ENCODE data around the gene PAEP.

The PAEP gene

GRCh38 chr9:135552021-135552697 is 9.4 kb upstream of the PAEP start:
- DNase-seq, result no peak
- ATAC-seq, result no peak
- H3K9me3 Mint-ChIP-seq, result no peaks in the 10 kb centered on the region
- H3K4me1 Mint-ChIP-seq, result no peaks in the 10 kb centered on the region
- no peaks in the 10 kb centered on the region for H3K36me3 Mint-ChIP-seq (ENCODE audit: low read depth)
- no peaks in the 10 kb centered on the region for H3K27me3 Mint-ChIP-seq
- no peak overlapping the region for H3K27ac Mint-ChIP-seq
- no peak overlapping the region for H3K4me3 Mint-ChIP-seq

DNA sequence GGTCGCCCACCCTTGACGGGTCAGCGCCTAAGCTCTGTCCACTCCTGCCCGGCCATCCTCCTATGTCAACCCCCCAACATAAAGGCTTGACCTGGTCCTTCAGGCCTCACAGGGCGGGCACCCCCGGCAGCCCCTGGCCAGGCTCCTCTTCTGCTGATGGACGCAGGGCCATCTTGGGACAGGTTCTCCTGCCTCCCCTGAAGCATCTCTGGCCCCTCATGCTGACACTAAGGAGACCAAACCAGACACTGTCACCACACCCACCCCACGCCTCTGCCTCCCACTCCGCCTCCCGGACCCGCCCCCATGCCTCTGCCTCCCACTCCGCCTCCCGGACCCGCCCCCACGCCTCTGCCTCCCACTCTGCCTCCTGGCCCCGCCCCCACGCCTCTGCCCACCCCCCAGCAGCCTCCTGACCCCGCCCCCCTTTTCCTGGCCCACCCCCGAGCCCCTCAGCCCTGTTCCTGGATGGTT is 8.8 kb upstream of the PAEP start:
- H3K4me1 Mint-ChIP-seq, result no peaks in the 10 kb centered on the region
- no peaks in the 10 kb centered on the region for H3K9me3 Mint-ChIP-seq

GRCh38 chr9:135554718-135555117 is 6.8 kb upstream of the PAEP start:
- Mint-ChIP-seq H3K4me1 (no peaks in the 10 kb centered on the region), H3K27ac (no peak overlapping the region), H3K4me3 (no peak overlapping the region), H3K9me3 (no peaks in the 10 kb centered on the region), H3K36me3 (ENCODE audit: low read depth) (no peaks in the 10 kb centered on the region), H3K27me3 (peaks cover 2% of the 10 kb centered on the region)
- ATAC-seq (no peak), DNase-seq (no peak)

More for the DNA sequence above, 8.8 kb upstream of the PAEP start:
- H3K36me3 Mint-ChIP-seq (ENCODE audit: low read depth), result no peaks in the 10 kb centered on the region
- no peak overlapping the region for H3K27ac Mint-ChIP-seq
- DNase-seq, result no peak
- no peak overlapping the region for H3K4me3 Mint-ChIP-seq
- no peaks in the 10 kb centered on the region for H3K27me3 Mint-ChIP-seq
- no peak for ATAC-seq

- no peaks in the 10 kb centered on the region for H3K36me3 Mint-ChIP-seq (ENCODE audit: low read depth)
- no peak overlapping the region for H3K4me3 Mint-ChIP-seq
- H3K9me3 Mint-ChIP-seq, result no peaks in the 10 kb centered on the region
- no peak for DNase-seq
- H3K4me1 Mint-ChIP-seq, result no peaks in the 10 kb centered on the region
- ATAC-seq, result no peak
- H3K27ac Mint-ChIP-seq, result no peak overlapping the region
- H3K27me3 Mint-ChIP-seq, result peaks cover 4% of the 10 kb centered on the region
These were observed 6.4 kb upstream of the PAEP start for GRCh38 chr9:135555203-135555602.

DNA sequence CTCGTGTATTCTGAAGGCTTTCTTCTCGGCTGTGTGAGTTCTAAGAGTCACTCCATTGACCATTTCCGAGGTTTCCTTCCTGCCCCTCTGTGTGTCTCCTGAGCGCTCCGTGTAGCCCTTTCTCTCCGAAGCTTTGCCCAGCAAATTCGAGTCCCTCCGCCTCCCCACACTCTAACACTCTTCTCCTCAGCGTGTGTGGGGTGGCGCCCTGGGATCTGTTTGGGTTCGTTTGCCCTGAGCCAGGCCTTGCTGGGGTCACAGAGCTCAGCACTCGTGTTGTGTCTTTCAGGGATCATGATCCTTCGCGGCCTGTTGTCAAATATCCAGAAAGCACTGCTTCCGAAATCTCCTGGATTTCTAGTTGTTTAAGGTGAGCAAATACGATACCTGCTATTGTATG is 5.6 kb upstream of the PAEP start:
- Mint-ChIP-seq H3K27me3 (peaks cover 4% of the 10 kb centered on the region), H3K4me3 (no peak overlapping the region), H3K27ac (no peak overlapping the region), H3K36me3 (ENCODE audit: low read depth) (no peaks in the 10 kb centered on the region), H3K9me3 (no peaks in the 10 kb centered on the region), H3K4me1 (no peaks in the 10 kb centered on the region)
- DNase-seq (no peak), ATAC-seq (no peak)

- Mint-ChIP-seq H3K4me3 (no peak overlapping the region), H3K4me1 (no peaks in the 10 kb centered on the region), H3K36me3 (ENCODE audit: low read depth) (no peaks in the 10 kb centered on the region), H3K9me3 (no peaks in the 10 kb centered on the region), H3K27ac (no peak overlapping the region), H3K27me3 (peaks cover 8% of the 10 kb centered on the region)
- DNase-seq (no peak), ATAC-seq (no peak)
These were observed 1.9 kb upstream of the PAEP start for GRCh38 chr9:135559606-135560005.

DNA sequence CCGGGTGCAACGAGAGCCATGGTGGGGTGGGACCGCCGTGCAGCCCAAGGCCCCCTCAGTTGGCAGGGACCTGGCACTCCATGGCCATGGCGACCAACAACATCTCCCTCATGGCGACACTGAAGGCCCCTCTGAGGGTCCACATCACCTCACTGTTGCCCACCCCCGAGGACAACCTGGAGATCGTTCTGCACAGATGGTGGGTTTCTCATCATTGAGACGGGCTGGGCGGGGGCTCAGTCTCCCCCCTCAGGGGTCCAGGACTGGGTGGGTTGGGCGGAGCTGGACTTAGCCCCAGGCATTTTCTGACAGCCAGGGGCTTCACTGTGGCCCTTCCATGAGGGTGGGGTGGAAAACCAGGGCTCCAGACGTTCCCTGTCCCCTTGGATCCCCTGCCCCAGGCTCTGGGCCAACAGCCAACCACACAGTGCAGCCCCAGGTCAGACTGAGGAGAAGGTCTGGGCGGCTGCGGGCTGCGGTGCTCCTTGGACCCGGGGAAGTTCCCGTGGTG is 734 bp downstream of the PAEP start:
- peaks cover 14% of the 10 kb centered on the region for H3K27me3 Mint-ChIP-seq
- no peaks in the 10 kb centered on the region for H3K36me3 Mint-ChIP-seq (ENCODE audit: low read depth)
- ATAC-seq (no peak), DNase-seq (no peak)
- no peaks in the 10 kb centered on the region for H3K9me3 Mint-ChIP-seq
- no peak overlapping the region for H3K4me3 Mint-ChIP-seq
- no peak overlapping the region for H3K27ac Mint-ChIP-seq
- H3K4me1 Mint-ChIP-seq, result no peaks in the 10 kb centered on the region

DNA sequence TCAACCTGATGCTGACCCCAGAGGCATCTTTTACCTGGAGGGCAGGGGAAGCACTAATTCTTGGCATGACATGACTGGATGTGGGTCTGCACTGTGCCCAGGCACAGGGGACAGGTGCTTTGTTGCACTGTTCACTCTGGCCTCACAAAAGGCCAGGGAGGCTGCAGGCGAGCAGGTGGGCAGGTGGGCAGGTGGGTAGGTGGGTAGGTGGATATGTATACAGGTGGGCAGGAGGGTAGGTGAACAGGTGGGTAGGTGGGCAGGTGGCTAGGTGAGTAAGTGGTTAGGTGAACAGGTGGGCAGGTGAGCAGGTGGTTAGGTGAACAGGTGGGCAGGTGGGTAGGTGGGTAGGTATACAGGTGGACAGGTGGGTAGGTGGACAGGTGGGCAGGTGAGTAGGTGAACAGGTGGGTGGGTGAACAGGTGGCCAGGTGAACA is 1.5 kb downstream of the PAEP start:
- H3K4me1 Mint-ChIP-seq, result no peaks in the 10 kb centered on the region
- ATAC-seq, result no peak
- no peak for DNase-seq
- no peaks in the 10 kb centered on the region for H3K9me3 Mint-ChIP-seq
- peaks cover 14% of the 10 kb centered on the region for H3K27me3 Mint-ChIP-seq
- H3K27ac Mint-ChIP-seq, result no peak overlapping the region
- H3K36me3 Mint-ChIP-seq (ENCODE audit: low read depth), result no peaks in the 10 kb centered on the region
- no peak overlapping the region for H3K4me3 Mint-ChIP-seq

DNA sequence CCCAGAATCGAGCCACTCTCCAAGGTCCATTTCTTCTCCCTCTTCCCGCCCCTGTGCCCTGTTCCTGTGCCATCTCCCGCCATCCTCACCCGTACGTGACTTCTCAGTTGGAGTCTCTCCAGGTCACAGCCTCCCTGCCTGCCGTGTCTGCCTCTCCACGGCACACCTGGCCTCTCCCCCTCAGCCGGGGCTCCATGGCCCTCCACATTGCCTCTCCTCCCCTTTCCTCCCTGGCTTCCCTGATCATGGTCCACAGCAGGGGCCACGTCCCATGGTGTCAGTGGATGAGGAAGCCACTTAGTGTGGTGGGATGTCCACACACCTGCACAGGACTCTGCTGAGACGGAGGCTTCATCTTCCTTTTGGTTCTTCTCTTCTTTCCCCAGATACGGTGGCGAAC is 2.3 kb downstream of the PAEP start:
- Mint-ChIP-seq H3K27ac (no peak overlapping the region), H3K36me3 (ENCODE audit: low read depth) (no peaks in the 10 kb centered on the region), H3K27me3 (peaks cover 14% of the 10 kb centered on the region), H3K4me1 (no peaks in the 10 kb centered on the region), H3K4me3 (no peak overlapping the region), H3K9me3 (peaks cover under 1% of the 10 kb centered on the region)
- ATAC-seq (no peak), DNase-seq (no peak)

DNA sequence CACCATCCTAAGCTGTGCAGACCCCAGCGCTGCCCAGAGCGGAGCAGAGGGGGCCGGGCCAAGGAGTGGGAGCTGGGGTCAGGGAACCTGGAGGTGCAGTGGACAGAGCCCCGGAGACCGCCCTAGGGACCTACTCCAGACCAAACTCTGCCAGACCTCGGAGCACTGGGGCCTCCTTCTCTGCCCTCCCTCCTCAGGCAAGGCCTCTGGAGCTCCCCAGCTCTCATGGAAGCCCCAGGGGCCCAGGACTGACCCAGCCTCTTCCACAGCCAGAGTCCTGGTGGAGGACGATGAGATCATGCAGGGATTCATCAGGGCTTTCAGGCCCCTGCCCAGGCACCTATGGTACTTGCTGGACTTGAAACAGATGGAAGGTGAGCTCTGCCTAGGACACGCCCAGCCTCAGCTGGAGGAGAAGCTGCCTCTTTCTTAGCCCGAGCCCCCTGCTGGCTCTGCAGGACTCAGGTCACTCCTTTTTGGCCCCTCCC is 3.6 kb downstream of the PAEP start:
- Mint-ChIP-seq H3K4me3 (no peak overlapping the region), H3K9me3 (peaks cover 7% of the 10 kb centered on the region), H3K27me3 (peaks cover 10% of the 10 kb centered on the region), H3K27ac (no peak overlapping the region), H3K36me3 (ENCODE audit: low read depth) (no peaks in the 10 kb centered on the region), H3K4me1 (no peaks in the 10 kb centered on the region)
- no peak for DNase-seq
- ATAC-seq, result no peak

GRCh38 chr9:135565636-135566035 is 4.1 kb downstream of the PAEP start:
- no peak overlapping the region for H3K4me3 Mint-ChIP-seq
- no peak overlapping the region for H3K27ac Mint-ChIP-seq
- peaks cover 7% of the 10 kb centered on the region for H3K9me3 Mint-ChIP-seq
- ATAC-seq, result no peak
- DNase-seq, result no peak
- H3K4me1 Mint-ChIP-seq, result no peaks in the 10 kb centered on the region
- peaks cover 12% of the 10 kb centered on the region for H3K27me3 Mint-ChIP-seq
- H3K36me3 Mint-ChIP-seq (ENCODE audit: low read depth), result no peaks in the 10 kb centered on the region

DNA sequence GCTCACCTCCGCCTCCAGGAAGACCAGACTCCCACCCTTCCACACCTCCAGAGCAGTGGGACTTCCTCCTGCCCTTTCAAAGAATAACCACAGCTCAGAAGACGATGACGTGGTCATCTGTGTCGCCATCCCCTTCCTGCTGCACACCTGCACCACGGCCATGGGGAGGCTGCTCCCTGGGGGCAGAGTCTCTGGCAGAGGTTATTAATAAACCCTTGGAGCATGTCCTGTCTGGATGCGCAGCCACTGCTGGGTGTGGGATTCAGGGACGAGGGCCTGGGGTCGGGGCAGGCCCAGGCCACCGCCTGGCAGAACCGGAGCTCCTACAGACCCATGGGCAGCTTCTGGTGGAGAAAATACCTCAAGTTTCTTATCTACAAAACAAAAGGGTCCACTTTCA is 5.0 kb downstream of the PAEP start:
- no peak overlapping the region for H3K27ac Mint-ChIP-seq
- peaks cover 7% of the 10 kb centered on the region for H3K9me3 Mint-ChIP-seq
- H3K4me1 Mint-ChIP-seq, result no peaks in the 10 kb centered on the region
- DNase-seq (no peak), ATAC-seq (no peak)
- H3K36me3 Mint-ChIP-seq (ENCODE audit: low read depth), result no peaks in the 10 kb centered on the region
- H3K4me3 Mint-ChIP-seq, result no peak overlapping the region
- peaks cover 12% of the 10 kb centered on the region for H3K27me3 Mint-ChIP-seq

DNA sequence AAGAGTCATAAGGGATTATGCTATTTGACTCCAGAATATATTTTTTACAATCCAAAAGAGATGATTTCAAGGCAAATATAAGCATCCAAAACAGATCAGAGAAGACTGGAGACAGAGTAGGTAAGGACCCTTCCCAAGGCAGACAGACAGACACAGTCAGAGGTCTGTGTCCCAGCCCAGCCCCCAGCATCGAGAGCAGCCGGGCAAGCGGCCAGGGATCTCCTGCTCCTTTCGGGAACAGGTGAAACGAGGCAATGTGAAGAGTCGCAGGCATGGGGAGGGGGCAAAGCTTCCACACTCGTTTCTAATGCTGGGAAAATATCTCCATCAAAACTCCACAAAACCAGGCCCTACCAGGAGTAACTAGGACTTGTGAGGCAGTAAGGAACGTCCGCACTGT is 5.8 kb downstream of the PAEP start:
- H3K9me3 Mint-ChIP-seq, result peaks cover 7% of the 10 kb centered on the region
- H3K4me1 Mint-ChIP-seq, result no peaks in the 10 kb centered on the region
- H3K36me3 Mint-ChIP-seq (ENCODE audit: low read depth), result no peaks in the 10 kb centered on the region
- H3K4me3 Mint-ChIP-seq, result no peak overlapping the region
- no peak for ATAC-seq
- H3K27me3 Mint-ChIP-seq, result peaks cover 12% of the 10 kb centered on the region
- DNase-seq, result no peak
- H3K27ac Mint-ChIP-seq, result no peak overlapping the region

DNA sequence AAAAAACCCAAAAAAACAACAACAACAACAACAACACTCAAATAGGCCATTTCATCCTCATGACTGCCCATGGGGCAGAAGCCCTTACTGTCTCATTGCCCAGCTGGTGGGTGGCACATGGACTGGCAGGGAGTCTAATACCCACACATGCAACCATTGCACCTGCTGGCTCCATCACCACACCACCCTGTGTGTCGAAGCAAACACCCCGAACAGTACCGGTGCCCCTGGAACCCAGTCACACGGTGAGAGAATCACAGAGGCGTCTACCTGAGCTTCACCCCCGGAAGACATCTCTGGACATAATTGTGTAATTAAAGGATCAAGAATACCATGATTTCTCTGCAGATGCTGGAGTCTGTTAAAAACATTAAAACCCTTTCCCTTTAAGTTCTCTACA is 6.5 kb downstream of the PAEP start:
- H3K4me1 Mint-ChIP-seq, result no peaks in the 10 kb centered on the region
- peaks cover 7% of the 10 kb centered on the region for H3K9me3 Mint-ChIP-seq
- ATAC-seq (no peak), DNase-seq (no peak)
- no peak overlapping the region for H3K27ac Mint-ChIP-seq
- H3K4me3 Mint-ChIP-seq, result no peak overlapping the region
- no peaks in the 10 kb centered on the region for H3K36me3 Mint-ChIP-seq (ENCODE audit: low read depth)
- peaks cover 12% of the 10 kb centered on the region for H3K27me3 Mint-ChIP-seq

DNA sequence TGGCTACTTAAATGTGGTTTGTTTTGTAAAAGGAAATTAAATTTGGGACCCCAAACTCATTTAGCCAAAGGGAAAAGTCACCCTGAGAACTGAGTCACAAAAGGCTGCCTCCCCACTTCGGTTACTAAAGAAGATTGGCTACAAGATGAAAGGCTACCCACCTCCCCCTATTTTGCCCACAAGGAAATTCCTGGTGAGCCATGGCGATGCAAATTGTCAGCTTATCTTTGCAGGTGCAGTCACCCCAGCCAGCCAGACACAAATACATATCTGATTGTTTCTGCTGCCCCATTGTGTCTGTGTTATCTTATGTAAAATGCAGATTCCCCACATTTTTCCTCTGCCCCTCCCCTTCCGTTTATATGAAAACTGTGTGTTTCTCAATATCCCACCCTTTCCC is 8.9 kb downstream of the PAEP start:
- DNase-seq (no peak), ATAC-seq (no peak)
- Mint-ChIP-seq H3K4me3 (no peak overlapping the region), H3K36me3 (ENCODE audit: low read depth) (no peaks in the 10 kb centered on the region), H3K27ac (no peak overlapping the region), H3K27me3 (peaks cover 8% of the 10 kb centered on the region), H3K9me3 (peaks cover 7% of the 10 kb centered on the region), H3K4me1 (no peaks in the 10 kb centered on the region)

Data from activated naive CD8-positive, alpha-beta T cell treated with anti-CD3 and anti-CD28 coated beads, Interleukin-2, amount 50 U/mL, for 24 hours (primary cell).